ENCODE measurements around the gene STEEP1. TPM values are rescaled to one million over a fixed set of nuclear protein-coding genes. Genes with fewer than 3 reads are reported as not detected.
A peak's percentile ranks its signal among the peaks of the same experiment; 100 is the strongest.
"Not testable (repeated sequence)": the region's sequence is repeated elsewhere in the genome, so short reads cannot be mapped to it uniquely, and the experiment has no call there.

Gene STEEP1
- total and polyA plus RNA-seq, 5 experiments from 2014 or later: 13.3 to 25.7 (median 18.0) TPM

GRCh38 chrX:119521246-119521645 lies 44.0 kb downstream of the STEEP1 start:
- no peak overlapping the region for H3K27ac Mint-ChIP-seq

GRCh38 chrX:119518371-119518770 lies 46.8 kb downstream of the STEEP1 start:
- Mint-ChIP-seq H3K4me1 (peaks cover 2 to 6% (median 2%) of the 10 kb centered on the region in 4 donors), H3K9me3 (no peaks in the 10 kb centered on the region), H3K4me3 (no peak overlapping the region), H3K27me3 (no peaks in the 10 kb centered on the region), H3K36me3 (peaks cover 0 to 4% (median 0%) of the 10 kb centered on the region in 3 donors), H3K27ac (no peak overlapping the region)
- POLR2A ChIA-PET: no interaction called here
- DNase-seq: no peak
- ATAC-seq: no peak

More at GRCh38 chrX:119521246-119521645, 44.0 kb downstream of the STEEP1 start:
- POLR2A ChIA-PET: no interaction called here
- DNase-seq (no peak), ATAC-seq (no peak)
- H3K9me3 Mint-ChIP-seq: no peaks in the 10 kb centered on the region
- no peaks in the 10 kb centered on the region for H3K27me3 Mint-ChIP-seq
- H3K4me3 Mint-ChIP-seq: no peak overlapping the region
- peaks cover 0 to 13% (median 0%) of the 10 kb centered on the region in 3 donors for H3K36me3 Mint-ChIP-seq
- peaks cover 2 to 4% (median 2%) of the 10 kb centered on the region in 4 donors for H3K4me1 Mint-ChIP-seq

GRCh38 chrX:119516157-119516702 lies 49.0 kb downstream of the STEEP1 start:
- Mint-ChIP-seq H3K36me3 (peaks cover 0 to 2% (median 0%) of the 10 kb centered on the region in 3 donors), H3K27me3 (no peaks in the 10 kb centered on the region), H3K4me1 (peaks cover 2 to 6% (median 2%) of the 10 kb centered on the region in 4 donors), H3K9me3 (no peaks in the 10 kb centered on the region), H3K27ac (peak overlapping the region in 4 of 10 donors; percentile 15 to 54 (median 38)), H3K4me3 (no peak overlapping the region)
- POLR2A ChIA-PET: no interaction called here
- peak in 9 of 10 donors; percentile 10 to 73 (median 41) for DNase-seq
- ATAC-seq: peak; percentile 91 to 95

- no peaks in the 10 kb centered on the region for H3K36me3 Mint-ChIP-seq
- H3K27me3 Mint-ChIP-seq: no peaks in the 10 kb centered on the region
- peak in 2 of 10 donors; percentile 1 to 14 for DNase-seq
- POLR2A ChIA-PET: interaction anchor here (0.6 to 0.7 kb wide), 2 partner anchors 60 to 215 kb away, joined by 3 to 4 read pairs; no protein-coding TSS in a partner anchor
- ATAC-seq: no peak
- H3K9me3 Mint-ChIP-seq: no peaks in the 10 kb centered on the region
- H3K4me1 Mint-ChIP-seq: peaks cover 2 to 6% (median 2%) of the 10 kb centered on the region in 4 donors
- no peak overlapping the region for H3K27ac Mint-ChIP-seq
- H3K4me3 Mint-ChIP-seq: no peak overlapping the region
Measured at GRCh38 chrX:119512146-119512800, 52.9 kb downstream of the STEEP1 start.

- Mint-ChIP-seq H3K4me3 (no peak overlapping the region), H3K9me3 (no peaks in the 10 kb centered on the region), H3K4me1 (peaks cover 2 to 10% (median 9%) of the 10 kb centered on the region in 4 donors), H3K36me3 (no peaks in the 10 kb centered on the region), H3K27me3 (no peaks in the 10 kb centered on the region), H3K27ac (peak overlapping the region in 1 of 10 donors; percentile 33)
- POLR2A ChIA-PET: interaction anchor here (0.6 kb wide), 1 partner anchor 70 kb away, joined by 4 read pairs; no protein-coding TSS in a partner anchor
- ATAC-seq (no peak), DNase-seq (no peak)
Measured at GRCh38 chrX:119507206-119507605, 58.0 kb downstream of the STEEP1 start.

GRCh38 chrX:119505945-119506344 lies 59.3 kb downstream of the STEEP1 start:
- H3K9me3 Mint-ChIP-seq: no peaks in the 10 kb centered on the region
- DNase-seq (no peak), ATAC-seq (no peak)
- H3K27ac Mint-ChIP-seq: no peak overlapping the region
- H3K36me3 Mint-ChIP-seq: no peaks in the 10 kb centered on the region
- no peaks in the 10 kb centered on the region for H3K27me3 Mint-ChIP-seq
- H3K4me1 Mint-ChIP-seq: peaks cover 2 to 18% (median 17%) of the 10 kb centered on the region in 4 donors
- no peak overlapping the region for H3K4me3 Mint-ChIP-seq
- POLR2A ChIA-PET: interaction anchor here (0.7 kb wide), 1 partner anchor 311 kb away, joined by 3 read pairs; no protein-coding TSS in a partner anchor

- POLR2A ChIA-PET, H3K4me3 Mint-ChIP-seq, H3K9me3 Mint-ChIP-seq, H3K27ac Mint-ChIP-seq, DNase-seq, ATAC-seq, H3K27me3 Mint-ChIP-seq, H3K36me3 Mint-ChIP-seq: not testable (repeated sequence)
- H3K4me1 Mint-ChIP-seq: peaks cover 2 to 18% (median 18%) of the 10 kb centered on the region in 4 donors
Measured at GRCh38 chrX:119505145-119505544, 60.1 kb downstream of the STEEP1 start.

- H3K9me3 Mint-ChIP-seq: no peaks in the 10 kb centered on the region
- peak overlapping the region in 6 of 10 donors; percentile 46 to 96 (median 92) for H3K27ac Mint-ChIP-seq
- H3K4me1 Mint-ChIP-seq: peaks cover 2 to 18% (median 18%) of the 10 kb centered on the region in 4 donors
- ATAC-seq: no peak
- POLR2A ChIA-PET: interaction anchor here (0.5 kb wide), 1 partner anchor 19 kb away, joined by 7 read pairs; no protein-coding TSS in a partner anchor
- no peaks in the 10 kb centered on the region for H3K36me3 Mint-ChIP-seq
- DNase-seq: no peak
- H3K4me3 Mint-ChIP-seq: no peak overlapping the region
- H3K27me3 Mint-ChIP-seq: no peaks in the 10 kb centered on the region
Measured at GRCh38 chrX:119503484-119503861, 61.7 kb downstream of the STEEP1 start.

GRCh38 chrX:119502727-119503483 lies 62.3 kb downstream of the STEEP1 start:
- no peaks in the 10 kb centered on the region for H3K27me3 Mint-ChIP-seq
- H3K27ac Mint-ChIP-seq: peak overlapping the region; percentile 68 to 96 (median 92)
- peak overlapping the region in 8 of 10 donors; percentile 44 to 75 (median 64) for H3K4me3 Mint-ChIP-seq
- H3K4me1 Mint-ChIP-seq: peaks cover 2 to 18% (median 18%) of the 10 kb centered on the region in 4 donors
- POLR2A ChIA-PET: interaction anchor here (0.5 kb wide), 1 partner anchor 19 kb away, joined by 7 read pairs; no protein-coding TSS in a partner anchor
- no peaks in the 10 kb centered on the region for H3K9me3 Mint-ChIP-seq
- no peaks in the 10 kb centered on the region for H3K36me3 Mint-ChIP-seq
- DNase-seq (peak in 9 of 10 donors; percentile 12 to 71 (median 36)), ATAC-seq (peak; percentile 82 to 97)

GRCh38 chrX:119501511-119502148 lies 63.6 kb downstream of the STEEP1 start:
- DNase-seq: no peak
- POLR2A ChIA-PET: no interaction called here
- no peak overlapping the region for H3K4me3 Mint-ChIP-seq

GRCh38 chrX:119500061-119500800 lies 65.0 kb downstream of the STEEP1 start:
- POLR2A ChIA-PET: interaction anchor here (1.2 kb wide), 1 partner anchor 256 kb away, joined by 4 read pairs; no protein-coding TSS in a partner anchor
- H3K27ac Mint-ChIP-seq: peak overlapping the region in 3 of 10 donors; percentile 68 to 73 (median 72)
- H3K4me3 Mint-ChIP-seq: no peak overlapping the region
- no peak for DNase-seq
- no peaks in the 10 kb centered on the region for H3K9me3 Mint-ChIP-seq
- H3K27me3 Mint-ChIP-seq: no peaks in the 10 kb centered on the region
- no peaks in the 10 kb centered on the region for H3K36me3 Mint-ChIP-seq
- no peak for ATAC-seq
- H3K4me1 Mint-ChIP-seq: peaks cover 10 to 33% (median 30%) of the 10 kb centered on the region in 4 donors

More at GRCh38 chrX:119501511-119502148, 63.6 kb downstream of the STEEP1 start:
- Mint-ChIP-seq H3K27me3 (no peaks in the 10 kb centered on the region), H3K27ac (peak overlapping the region in 9 of 10 donors; percentile 6 to 95 (median 18)), H3K9me3 (no peaks in the 10 kb centered on the region), H3K36me3 (no peaks in the 10 kb centered on the region), H3K4me1 (peaks cover 4 to 24% (median 21%) of the 10 kb centered on the region in 4 donors)
- no peak for ATAC-seq

All from naive thymus-derived CD8-positive, alpha-beta T cell (primary cell).